ENCODE results near the gene SENP2.
"Not testable (repeated sequence)": the region's sequence is repeated elsewhere in the genome, so short reads cannot be mapped to it uniquely, and the experiment has no call there.

The SENP2 gene

GRCh38 chr3:185657211-185657610, 71.1 kb downstream of the SENP2 start:
- peaks cover 77% of the 10 kb centered on the region for H3K36me3 Mint-ChIP-seq (ENCODE audit: low read depth)
- TF ChIP-seq CTCF (IDR thresholded peaks at IDR 0.05; ENCODE audit: unreplicated experiment in 3 of 3), result no peak
- H3K27ac Mint-ChIP-seq, result no peak overlapping the region
- H3K4me3 Mint-ChIP-seq, result no peak overlapping the region
- peaks cover 5% of the 10 kb centered on the region for H3K4me1 Mint-ChIP-seq
- H3K9me3 Mint-ChIP-seq, result no peaks in the 10 kb centered on the region
- H3K27me3 Mint-ChIP-seq (ENCODE audit: low read depth), result no peaks in the 10 kb centered on the region

- Mint-ChIP-seq H3K9me3 (no peaks in the 10 kb centered on the region), H3K4me3 (no peak overlapping the region), H3K36me3 (ENCODE audit: low read depth) (peaks cover 72% of the 10 kb centered on the region), H3K27me3 (ENCODE audit: low read depth) (no peaks in the 10 kb centered on the region), H3K4me1 (peaks cover 5% of the 10 kb centered on the region), H3K27ac (no peak overlapping the region)
- no peak for TF ChIP-seq CTCF (IDR thresholded peaks at IDR 0.05; ENCODE audit: unreplicated experiment in 3 of 3)
Observed at GRCh38 chr3:185657691-185658503, 71.8 kb downstream of the SENP2 start.

GRCh38 chr3:185658504-185658912, 72.4 kb downstream of the SENP2 start:
- no peak overlapping the region for H3K4me3 Mint-ChIP-seq
- no peak overlapping the region for H3K27ac Mint-ChIP-seq
- peaks cover 72% of the 10 kb centered on the region for H3K36me3 Mint-ChIP-seq (ENCODE audit: low read depth)
- no peaks in the 10 kb centered on the region for H3K27me3 Mint-ChIP-seq (ENCODE audit: low read depth)
- TF ChIP-seq CTCF (IDR thresholded peaks at IDR 0.05; ENCODE audit: unreplicated experiment in 3 of 3), result no peak
- peaks cover 5% of the 10 kb centered on the region for H3K4me1 Mint-ChIP-seq
- H3K9me3 Mint-ChIP-seq, result no peaks in the 10 kb centered on the region

GRCh38 chr3:185658943-185659342, 72.8 kb downstream of the SENP2 start:
- no peaks in the 10 kb centered on the region for H3K27me3 Mint-ChIP-seq (ENCODE audit: low read depth)
- peaks cover 72% of the 10 kb centered on the region for H3K36me3 Mint-ChIP-seq (ENCODE audit: low read depth)
- TF ChIP-seq CTCF (IDR thresholded peaks at IDR 0.05; ENCODE audit: unreplicated experiment in 3 of 3), result no peak
- H3K9me3 Mint-ChIP-seq, result no peaks in the 10 kb centered on the region
- peak overlapping the region in 1 of 3 experiments; percentile 43 for H3K27ac Mint-ChIP-seq
- peaks cover 5% of the 10 kb centered on the region for H3K4me1 Mint-ChIP-seq
- H3K4me3 Mint-ChIP-seq, result no peak overlapping the region

DNA sequence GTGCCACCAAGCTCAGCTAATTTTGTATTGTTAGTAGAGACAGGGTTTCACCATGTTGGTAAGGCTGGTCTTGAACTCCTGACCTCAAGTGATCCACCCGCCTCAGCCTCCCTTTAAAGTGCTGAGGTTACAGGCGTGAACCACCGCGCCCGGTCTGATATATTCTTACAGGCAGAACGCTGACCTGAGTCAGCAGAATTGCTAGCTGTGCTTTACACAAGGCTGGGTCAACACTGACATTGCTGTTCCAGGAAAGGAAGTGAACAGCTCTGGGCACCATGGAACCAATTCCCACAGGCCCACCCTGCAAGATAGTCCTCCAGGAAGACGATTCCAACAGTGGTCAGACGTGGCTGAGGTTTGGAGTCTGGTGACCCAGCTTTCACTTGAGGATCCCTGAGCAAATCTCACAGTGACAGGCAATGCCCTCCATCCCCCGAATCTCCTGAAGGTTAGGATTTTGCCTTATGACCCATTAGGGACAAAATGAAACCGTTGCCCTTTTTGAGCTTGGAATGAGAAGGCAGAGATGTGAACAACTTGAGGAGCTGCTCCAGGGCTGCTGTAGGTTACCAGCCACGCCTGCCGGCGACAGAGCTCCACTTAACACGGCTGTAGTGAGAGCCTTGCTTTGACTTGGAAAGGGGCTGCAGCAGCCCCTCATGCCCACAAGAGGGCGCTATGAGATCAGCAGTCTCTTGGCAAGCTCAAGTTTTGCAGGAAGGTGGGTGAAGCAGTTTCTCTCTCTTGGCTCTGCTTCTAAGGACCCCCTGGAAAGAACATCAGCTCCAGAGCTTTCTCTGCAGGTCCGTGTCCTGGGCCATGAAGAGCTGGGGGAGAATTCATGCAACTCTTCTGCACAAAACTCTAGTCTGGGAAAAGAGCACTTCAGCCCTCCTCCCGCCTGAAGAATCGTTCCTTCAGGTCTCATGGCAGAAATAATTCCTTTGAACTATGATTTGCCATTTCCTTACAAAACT, 74.1 kb downstream of the SENP2 start:
- peak overlapping the region; percentile 28 to 47 (median 35) for H3K27ac Mint-ChIP-seq
- peak; percentile 95 for TF ChIP-seq CTCF (IDR thresholded peaks at IDR 0.05; ENCODE audit: unreplicated experiment in 3 of 3)

DNA sequence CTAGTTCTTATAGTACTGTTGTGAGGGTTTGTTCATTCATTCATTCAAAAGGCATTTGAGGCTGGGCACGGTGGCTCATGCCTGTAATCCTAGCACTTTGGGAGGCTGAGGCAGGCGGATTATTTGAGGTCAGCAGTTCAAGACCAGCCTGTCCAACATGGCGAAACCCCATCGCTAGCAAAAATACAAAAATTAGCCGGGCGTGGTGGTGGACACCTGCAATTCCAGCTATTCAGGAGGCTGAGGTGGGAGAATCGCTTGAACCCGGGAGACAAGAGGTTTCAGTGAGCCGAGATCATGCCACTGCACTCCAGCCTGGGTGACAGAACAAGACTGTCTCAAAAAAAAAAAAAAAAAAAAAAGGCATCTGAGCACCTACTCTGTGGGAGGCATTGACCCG, 75.2 kb downstream of the SENP2 start:
- H3K36me3 Mint-ChIP-seq (ENCODE audit: low read depth), result peaks cover 69% of the 10 kb centered on the region
- not testable (repeated sequence) for H3K27me3 Mint-ChIP-seq (ENCODE audit: low read depth); H3K4me1 Mint-ChIP-seq; H3K9me3 Mint-ChIP-seq; H3K4me3 Mint-ChIP-seq
- H3K27ac Mint-ChIP-seq, result peak overlapping the region in 1 of 3 experiments; percentile 52

More for the DNA sequence above, 74.1 kb downstream of the SENP2 start:
- Mint-ChIP-seq H3K4me1 (peaks cover 5% of the 10 kb centered on the region), H3K27me3 (ENCODE audit: low read depth) (no peaks in the 10 kb centered on the region), H3K4me3 (no peak overlapping the region), H3K36me3 (ENCODE audit: low read depth) (peaks cover 73% of the 10 kb centered on the region), H3K9me3 (no peaks in the 10 kb centered on the region)
